Embryonic facial prominence (tissue), 1 donor: ENCODE results near the gene TUFM.
"Not testable (repeated sequence)": the region's sequence is repeated elsewhere in the genome, so short reads cannot be mapped to it uniquely, and the experiment has no call there.

Source experiments
- DNase-seq: peaks from one replicate; pipeline ENCODE4 v3.0.0-alpha.2; 2016; ENCODE audit errors: extremely low spot score

TUFM gene

DNA sequence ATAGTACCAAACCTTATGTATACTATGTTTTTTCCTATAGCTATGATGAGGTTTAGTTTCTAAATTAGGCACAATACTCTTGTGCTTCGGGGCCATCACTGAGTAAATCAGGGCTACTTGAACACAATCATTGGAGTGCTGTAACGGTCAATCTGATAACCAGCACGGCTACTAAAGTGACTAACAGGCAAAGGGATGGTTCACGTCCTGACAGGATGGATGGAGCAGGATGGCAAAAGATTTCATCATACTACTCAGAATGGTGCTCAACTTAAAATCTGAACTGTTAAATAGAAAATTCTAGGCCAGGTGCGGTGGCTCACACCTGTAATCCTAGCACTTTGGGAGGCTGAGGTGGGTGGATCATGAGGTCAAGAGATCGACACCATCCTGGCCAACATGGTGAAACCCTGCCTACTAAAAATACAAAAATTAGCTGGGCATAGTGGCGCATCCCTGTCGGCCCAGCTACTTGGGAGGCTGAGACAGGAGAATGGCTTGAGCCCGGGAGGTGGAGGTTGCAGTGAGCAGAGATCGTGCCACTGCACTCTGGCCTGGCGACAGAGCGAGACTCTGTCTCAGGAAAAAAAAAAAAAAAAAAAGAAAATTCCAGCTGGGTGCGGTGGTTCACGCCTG lies 7.0 kb downstream of the TUFM start:
- DNase-seq: no peak

DNA sequence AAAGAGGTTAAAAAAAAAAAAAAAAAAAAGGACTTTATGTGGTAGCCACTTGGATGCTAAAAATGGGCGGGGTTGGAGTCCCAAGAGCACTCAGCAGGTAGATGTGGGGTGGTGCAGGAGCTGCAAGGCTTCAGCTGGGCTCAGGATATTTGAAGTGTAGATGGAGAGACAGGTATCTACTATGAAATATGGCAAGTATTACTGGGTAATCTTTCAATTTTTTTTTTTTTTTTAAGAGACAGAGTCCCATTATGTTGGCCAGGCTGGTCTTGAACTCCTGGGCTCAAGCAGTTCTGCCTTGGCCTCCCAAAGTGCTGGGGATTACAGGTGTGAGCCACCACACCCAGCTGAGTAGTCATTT lies 7.6 kb downstream of the TUFM start:
- DNase-seq: no peak

DNA sequence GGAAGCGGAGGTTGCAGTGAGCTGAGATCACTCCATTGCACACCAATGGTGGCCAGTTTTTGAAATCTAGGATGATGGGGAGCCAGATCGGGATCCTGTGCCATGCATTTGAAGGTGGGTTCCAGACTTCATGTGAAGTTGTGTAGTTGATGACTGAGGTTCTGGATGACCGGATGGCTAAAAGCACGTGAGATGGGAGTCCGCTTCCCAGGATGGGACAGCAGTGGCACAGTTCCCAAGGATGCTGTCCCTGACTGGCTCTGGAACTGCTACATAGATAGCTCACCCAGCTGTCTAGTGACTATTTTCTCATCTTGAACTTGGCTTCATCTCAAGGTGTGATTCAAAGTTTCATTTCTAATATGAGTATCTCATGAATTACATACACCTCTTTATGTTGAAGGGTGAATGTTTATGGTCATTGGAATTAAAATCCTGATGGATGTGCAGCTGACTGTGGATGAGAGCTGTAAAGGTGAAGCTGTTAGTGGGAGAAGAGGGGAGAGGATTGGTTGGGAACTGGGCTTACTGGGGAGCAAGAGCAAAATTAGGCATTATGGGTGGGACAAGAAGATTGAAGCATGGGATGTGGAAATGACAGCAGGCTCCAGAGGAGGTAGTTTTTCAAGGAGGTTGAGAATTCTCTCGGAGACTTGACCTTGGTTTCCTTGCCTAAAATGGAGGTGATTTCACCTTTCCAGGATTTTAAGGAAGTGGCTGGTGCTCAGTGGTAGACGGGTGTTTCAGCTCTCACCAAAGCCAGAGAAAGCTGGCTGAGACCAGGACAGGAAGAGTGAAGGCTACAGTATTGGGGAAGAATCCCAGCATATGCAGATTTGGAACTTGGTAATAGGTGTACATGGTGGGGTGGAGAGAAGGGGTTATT lies 8.2 kb downstream of the TUFM start:
- DNase-seq: no peak

DNA sequence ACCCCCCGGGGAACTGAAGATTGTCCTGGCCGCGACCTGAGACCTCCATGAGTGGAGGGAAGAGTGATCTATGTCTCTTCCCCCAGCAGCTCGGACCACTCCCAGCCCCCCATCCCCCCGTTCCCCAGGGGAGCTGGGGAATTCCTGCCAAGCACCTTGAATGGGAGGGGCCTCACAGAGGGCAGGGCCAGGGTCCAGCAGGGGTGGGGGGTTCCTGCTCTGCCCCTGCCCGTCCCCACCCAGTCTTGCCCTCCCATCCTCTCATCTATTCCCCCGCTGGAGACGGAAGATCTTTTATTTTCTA lies 9.4 kb downstream of the TUFM start:
- DNase-seq: no peak

DNA sequence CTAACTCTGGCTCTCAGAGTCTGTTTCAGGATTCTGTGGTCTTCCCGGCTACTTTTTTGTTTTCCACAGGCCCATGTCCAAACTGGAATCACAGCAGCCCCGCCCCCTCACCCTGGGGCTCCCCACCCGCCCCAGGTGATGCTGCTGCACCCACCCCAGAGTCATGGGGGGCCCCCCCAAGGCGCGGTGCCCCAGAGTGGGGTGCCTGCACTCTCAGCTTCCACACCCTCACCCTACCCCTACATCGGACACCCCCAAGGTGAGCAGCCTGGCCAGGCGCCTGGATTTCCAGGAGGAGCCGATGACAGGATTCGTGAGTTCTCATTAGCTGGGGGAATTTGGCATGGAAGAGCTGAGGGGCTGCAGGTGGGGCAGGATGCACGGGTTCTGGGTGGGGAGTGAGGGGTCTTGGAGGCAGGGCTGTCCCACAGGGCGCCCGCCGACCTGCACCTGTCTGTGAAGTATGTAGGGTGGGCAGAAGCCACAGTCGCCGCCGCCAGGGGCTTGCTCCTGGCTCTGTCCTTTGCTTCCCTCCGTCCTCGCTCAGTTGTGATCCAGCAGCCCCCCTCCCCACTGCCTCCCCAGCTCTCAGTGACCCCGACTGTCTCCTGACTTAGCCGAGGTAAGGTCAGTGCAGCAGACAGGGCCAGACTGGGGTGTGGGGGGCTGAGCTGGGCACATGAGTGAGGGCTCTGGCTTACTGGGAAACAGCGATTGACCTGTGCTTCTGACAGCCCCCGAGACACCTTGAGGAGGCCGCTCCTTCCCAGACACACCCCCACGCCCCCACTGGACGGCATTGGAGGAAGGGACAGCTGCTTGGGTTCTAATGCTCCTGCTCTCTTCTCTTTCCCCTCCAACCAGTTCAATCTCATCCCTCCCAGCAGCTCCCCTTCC lies 10.0 kb downstream of the TUFM start:
- DNase-seq: no peak

DNA sequence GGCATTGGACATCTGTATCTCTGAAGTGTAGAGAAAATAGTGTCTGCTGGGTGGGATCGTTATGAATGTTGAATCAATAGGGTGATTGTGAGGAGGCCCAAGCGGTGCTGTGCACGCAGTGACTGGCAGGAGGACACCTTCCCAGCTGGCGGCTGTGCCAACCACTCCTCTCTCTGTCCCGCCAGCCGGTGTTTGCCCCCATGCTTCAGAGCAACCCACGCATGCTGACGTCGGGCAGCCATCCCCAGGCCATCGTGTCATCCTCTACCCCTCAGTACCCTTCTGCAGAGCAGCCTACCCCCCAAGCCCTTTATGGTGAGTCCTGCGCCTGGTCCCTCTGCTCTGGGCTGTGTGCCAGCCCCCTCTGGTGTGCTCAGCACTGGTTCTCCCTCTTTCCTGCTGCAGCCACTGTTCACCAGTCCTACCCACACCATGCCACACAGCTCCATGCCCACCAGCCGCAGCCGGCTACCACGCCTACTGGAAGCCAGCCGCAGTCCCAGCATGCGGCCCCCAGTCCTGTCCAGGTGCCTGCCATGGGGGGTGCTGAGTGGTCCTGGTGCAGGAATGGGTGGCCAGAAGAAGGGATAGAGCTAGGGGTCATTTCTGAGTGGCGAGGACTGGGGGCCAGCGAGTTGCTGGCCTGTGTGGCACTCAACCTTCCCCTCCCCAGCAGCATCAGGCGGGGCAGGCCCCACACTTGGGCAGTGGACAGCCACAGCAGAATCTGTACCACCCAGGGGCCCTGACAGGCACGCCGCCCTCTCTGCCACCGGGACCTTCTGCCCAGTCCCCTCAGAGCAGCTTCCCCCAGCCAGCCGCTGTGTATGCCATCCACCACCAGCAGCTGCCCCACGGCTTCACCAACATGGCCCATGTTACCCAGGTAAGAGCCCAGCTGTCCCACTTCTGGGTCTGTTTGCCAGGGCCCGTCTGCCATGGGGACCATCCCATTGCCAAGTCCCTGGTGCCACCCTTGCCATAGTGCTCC lies 11.0 kb downstream of the TUFM start:
- no peak for DNase-seq

DNA sequence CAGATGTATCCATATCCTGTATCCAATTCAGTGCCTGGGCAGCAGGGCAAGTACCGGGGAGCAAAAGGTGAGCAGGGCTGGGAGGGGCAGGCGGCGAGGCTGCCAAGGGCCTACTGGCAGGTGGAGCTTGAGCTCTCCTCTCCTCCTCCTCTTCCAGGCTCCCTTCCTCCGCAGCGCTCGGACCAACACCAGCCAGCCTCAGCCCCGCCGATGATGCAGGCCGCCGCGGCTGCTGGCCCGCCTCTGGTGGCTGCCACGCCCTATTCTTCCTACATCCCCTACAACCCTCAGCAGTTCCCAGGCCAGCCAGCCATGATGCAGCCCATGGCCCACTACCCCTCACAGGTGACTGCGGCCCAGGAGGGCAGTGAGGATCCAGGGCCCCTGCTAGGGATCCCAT lies 11.8 kb downstream of the TUFM start:
- DNase-seq: no peak

DNA sequence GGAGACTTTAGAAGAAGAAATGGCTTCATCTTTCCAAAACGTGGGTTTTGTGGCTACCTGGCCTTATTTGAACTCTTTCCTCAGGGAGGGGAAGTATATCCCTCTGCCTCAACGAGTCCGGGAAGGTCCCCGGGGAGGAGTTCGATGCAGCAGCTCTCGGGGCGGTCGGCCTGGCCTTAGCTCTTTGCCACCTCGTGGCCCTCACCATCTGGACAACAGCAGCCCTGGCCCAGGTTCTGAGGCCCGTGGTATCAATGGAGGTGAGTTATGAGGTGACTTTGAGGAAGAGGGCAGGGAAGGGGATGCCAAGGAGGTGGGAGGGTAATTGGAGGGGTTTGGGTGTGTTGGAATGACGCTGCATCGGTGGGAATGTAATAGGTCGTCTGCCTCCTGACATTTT lies 15.6 kb downstream of the TUFM start:
- DNase-seq: no peak

DNA sequence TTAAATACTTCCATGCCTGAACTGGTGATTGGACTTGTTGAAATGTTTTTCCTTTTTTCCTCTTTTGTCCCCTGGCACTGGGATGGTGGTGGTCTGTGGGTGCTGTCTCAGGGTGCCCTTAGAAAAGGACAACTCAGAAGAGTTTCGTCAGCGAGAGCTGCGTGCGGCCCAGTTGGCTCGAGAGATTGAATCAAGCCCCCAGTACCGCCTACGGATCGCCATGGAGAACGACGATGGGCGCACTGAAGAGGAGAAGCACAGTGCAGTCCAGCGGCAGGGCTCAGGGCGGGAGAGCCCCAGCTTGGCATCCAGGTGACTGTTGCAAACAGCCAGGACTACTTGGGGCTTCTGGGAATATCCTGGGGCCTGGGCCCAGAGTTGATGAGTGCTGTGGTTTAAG lies 16.4 kb downstream of the TUFM start:
- DNase-seq: no peak

DNA sequence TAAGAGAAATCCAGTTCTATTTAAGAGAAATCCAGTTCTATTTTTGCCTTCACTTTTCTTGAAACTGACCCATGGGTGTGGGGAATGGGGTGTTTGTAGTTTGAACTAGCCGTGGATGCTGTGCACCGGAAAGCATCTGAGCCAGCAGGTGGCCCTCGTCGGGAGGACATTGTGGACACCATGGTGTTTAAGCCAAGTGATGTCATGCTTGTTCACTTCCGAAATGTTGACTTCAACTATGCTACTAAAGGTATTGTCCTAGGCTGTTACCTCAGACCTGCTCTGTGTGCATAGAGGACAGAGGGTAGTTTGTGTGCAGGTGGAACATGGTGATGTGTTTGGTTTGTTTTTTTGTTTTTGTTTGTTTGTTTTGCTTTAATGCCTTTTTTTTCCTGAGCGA lies 20.0 kb downstream of the TUFM start:
- DNase-seq: no peak

DNA sequence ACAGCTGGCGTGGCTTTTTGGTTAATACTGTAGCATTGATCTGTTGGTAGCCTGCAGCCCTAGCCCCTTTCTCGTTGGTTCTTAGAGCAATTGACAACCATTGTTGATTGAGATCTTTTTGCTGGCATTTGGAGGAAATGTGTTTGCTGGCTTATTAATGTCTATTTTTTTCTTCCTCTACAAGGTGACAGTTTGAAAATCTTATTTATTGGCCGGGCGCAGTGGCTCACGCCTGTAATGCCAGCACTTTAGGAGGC lies 21.5 kb downstream of the TUFM start:
- no peak for DNase-seq

DNA sequence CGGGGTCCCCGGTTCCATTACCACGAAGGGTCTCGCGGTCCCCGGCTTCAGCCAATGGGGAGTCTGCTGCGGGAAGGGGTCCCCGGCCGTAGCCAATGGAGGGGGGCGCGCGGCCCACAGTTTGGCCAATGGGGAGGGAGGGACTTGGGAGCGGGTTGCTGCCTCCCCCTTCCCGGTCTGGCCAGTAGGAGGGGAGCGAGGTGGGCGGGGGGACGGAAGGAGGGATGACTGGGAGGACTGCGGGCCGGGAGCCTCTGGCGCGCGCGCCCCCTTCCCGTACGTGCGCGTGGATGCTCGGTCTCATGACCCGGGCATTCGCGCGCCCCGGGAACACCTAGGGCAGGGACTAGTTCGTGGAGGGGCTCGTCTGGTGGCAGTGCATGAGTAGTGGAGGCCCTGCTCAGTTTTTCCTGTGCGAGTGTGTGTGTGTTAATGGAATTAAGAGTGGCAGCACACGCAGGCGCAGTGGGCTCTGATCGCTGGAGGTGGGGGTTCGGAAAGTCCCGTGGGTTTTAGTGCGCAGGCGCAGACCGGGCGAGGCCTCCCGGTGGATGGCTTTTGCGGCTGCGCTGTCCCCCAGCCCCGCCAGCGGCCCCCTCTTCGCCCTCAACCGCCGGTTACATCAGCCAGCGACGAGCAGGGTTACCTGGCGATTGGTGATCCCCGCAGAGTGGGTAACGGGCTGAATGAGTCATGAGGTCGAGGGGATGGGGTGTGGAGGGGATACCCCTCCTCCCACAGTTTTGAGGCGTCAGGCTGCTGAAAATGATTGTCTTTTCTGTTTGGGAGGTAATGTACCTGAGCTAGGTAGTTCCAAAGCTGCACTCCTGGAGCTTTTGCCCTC lies 22.1 kb downstream of the TUFM start:
- peak; percentile 97 for DNase-seq

DNA sequence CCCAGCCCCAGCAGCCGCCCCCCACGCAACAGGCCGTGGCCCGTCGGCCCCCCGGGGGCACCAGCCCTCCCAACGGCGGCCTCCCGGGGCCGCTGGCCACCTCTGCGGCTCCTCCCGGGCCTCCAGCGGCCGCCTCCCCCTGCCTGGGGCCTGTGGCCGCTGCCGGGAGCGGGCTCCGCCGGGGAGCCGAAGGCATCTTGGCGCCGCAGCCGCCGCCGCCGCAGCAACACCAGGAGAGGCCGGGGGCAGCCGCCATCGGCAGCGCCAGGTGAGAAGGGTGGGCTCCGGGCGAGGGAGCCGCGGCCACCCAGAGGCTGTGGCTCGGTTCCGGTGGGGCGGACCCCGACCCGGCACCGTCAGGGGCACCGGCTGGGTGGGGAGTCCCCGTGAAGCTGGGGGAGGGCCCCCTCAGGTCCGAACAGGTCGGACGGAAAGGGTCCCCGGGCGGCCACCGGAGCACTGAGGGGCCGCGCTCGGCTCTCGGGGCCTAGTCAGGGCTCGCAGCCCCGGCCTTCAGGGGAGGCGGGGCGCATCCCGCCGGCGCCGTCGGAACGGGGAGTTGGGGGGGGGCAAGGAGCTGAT lies 22.8 kb downstream of the TUFM start:
- no peak for DNase-seq

DNA sequence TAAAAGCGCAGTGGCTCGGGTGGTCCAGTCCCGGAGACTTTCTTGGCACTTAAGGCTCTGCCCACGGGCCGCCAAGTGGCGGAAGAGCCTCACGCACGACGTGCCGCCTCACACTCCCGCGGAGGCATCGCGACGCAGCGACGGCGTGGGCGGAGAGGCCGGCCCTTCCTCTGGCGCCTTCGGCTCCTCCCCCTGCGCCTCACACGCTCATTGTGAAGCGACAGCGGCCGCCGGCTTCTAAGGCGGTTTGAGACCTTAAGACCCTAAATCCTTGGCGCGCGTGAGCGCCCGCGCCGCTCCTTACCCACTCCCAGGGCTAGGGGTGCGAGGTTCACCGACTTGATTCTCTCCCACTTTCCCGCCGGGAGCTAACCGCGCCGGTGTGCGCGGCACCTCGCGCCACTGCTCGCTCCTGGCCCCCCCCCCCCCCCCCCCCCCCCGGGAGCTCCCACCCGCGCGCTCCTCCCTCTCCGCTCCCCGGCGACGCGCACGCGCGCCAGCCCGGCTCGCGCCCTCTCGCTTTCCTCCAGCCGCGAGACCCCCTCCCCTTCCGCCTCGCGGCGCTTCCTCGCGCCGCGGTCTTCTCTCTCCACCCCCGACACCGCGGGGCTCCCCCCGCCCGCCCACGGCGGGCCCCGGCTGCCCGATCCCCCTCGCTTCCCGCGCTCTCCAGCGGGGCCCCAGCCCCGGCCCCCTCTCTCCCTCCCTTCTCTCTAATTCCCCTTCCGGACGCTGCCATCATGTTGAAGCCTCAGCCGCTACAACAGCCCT lies 23.4 kb downstream of the TUFM start, which contains the start of gene ATXN2L:
ATXN2L (plus strand) TSS at position 480 of the 771 bp plus-strand sequence; CDS start at position 741, 261 bp downstream.
- DNase-seq: peak; percentile 88

DNA sequence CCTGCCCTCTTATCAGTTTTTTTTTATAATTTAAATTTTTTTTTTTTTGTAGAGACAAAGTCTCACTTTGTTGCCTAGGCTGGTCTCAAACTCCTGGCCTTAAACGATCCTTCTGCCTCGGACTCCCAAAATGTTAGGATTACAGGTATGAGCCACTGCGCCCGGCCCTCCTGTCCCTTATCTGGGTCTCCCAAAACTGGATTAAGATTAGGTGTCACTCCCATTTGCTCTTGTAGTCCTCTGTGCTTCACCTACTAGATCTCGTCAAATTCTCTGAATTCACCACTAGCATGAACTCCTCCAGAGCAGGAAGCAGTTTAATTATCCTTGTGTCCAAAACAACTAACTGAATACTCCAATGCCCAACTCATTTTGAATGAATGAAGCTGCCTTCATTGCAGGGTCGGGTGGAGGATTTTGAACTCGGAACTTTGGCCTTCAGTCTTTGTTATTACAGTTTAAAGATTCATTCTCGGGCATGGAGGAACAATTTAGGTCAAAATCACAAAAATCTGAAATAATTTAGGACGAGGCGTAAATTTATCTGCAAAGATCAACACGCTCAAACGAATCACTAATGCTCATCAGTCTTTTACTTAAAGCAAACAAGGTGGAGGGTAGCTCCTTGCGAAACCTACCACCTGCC lies 24.2 kb downstream of the TUFM start:
- no peak for DNase-seq

DNA sequence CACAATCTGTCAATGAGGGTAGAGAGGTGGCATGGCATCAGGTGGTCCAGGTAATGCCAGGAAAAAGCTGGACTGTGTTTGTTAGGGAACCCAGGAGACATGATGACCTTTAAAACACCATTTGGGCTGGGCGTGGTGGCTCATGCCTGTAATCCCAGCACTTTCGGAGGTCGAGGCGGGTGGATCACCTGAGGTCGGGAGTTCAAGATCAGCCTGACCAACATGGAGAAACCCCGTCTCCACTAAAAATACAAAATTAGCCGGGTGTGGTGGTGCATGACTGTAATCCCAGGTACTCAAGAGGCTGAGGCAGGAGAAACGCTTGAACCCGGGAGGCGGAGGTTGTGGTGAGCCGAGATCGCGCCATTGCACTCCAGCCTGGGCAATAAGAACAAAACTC lies 25.6 kb downstream of the TUFM start:
- not testable (repeated sequence) for DNase-seq

DNA sequence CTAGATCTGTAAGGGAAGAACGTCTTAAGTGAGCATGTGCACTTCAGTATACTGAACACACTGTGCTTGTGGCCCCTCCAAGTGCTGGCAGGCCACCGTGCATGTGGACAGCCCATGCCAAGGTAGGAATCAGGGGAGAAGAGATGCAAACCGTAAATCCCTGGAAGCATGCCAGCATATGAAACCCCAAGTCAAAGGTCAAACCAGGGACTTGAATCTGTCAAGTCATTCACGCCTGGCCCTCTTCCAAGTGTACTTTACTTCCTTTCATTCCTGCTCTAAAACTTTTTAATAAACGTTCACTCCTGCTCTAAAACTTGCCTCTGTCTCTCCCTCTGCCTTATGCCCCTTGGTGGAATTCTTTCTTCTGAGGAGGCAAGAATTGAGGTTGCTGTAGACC lies 26.1 kb downstream of the TUFM start:
- no peak for DNase-seq

DNA sequence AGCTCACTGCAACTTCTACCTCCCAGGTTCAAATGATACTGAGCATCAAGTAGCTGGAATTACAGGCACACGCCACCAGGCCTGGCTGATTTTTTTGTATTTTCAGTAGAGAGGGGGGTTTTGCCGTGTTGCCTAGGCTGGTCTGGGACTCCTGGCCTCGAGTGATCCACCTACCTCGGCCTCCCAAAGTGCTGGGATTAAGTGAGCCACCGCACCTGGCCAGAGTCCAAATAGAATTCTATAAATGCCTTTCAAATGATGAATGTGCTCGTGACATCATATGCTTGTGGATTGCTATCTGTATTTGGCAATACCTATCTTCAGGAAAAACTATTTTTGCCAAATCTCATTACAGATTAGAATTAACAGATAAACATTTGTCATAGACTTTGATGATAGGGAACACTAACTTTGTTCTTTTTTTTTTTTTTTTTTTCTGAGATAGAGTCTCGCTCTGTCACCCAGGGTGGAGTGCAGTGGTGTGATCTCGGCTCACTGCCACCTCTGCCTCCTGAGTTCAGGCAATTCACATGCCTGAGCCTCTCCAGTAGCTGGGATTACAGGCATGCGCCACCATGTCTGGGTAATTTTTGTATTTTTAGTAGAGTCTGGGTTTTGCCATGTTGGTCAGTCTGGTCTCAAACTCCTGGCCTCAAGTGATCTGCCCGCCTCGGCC lies 38.6 kb downstream of the TUFM start:
- not testable (repeated sequence) for DNase-seq
